Sigmoid colon (tissue), 4 donors: ENCODE data around the gene KLHL30.

Experiments
- CTCF ChIP-seq, 4 experiments: fragments of 450-650 bp in 3 of 4; fragments of 200-600 bp in 1 of 4; IDR thresholded peaks; one replicate each; pipeline ENCODE4 v1.5.1; 2016 to 2019; ENCODE audit warnings: antibody characterized with exemption in 4 of 4, mild to moderate bottlenecking in 3 of 4, moderate library complexity in 2 of 4
- POLR2A ChIP-seq, 2 donors: fragments of 450-650 bp; IDR thresholded peaks; one replicate each; pipeline ENCODE4 v1.6.1; 2016; ENCODE audit warnings: antibody characterized with exemption in 2 of 2, mild to moderate bottlenecking in 2 of 2, moderate library complexity in 2 of 2
- POLR2AphosphoS5 ChIP-seq, 4 donors: sonication (generic); formaldehyde crosslinking; IDR thresholded peaks; one replicate each; pipeline ENCODE4 v1.6.1; 2017; ENCODE audit warnings: antibody characterized with exemption in 4 of 4

- TF ChIP-seq CTCF (IDR thresholded peaks at IDR 0.05) (no peak), POLR2A (IDR thresholded peaks at IDR 0.05) (no peak), POLR2AphosphoS5 (IDR thresholded peaks at IDR 0.05) (no peak)
Observed at GRCh38 chr2:238104226-238104690, 34.2 kb upstream of the KLHL30 start.
